GM19043 (cell line): Measurements from ENCODE around the gene EMP1.
A peak's percentile ranks its signal among the peaks of the same experiment; 100 is the strongest.

ENCODE experiments used
- ATAC-seq: cut with Tn5 transposase; IDR thresholded peaks from one replicate; pipeline ENCODE4 v1.9.1; 2021; ENCODE audit warnings: low read depth; ENCODE audit not compliant: unreplicated experiment

The EMP1 gene

GRCh38 chr12:13195250-13195649 is 1.3 kb upstream of the EMP1 start:
- no peak for ATAC-seq

- ATAC-seq = no peak
Observed at GRCh38 chr12:13195785-13196129, 769 bp upstream of the EMP1 start.

GRCh38 chr12:13197032-13197431 is 506 bp downstream of the EMP1 start:
- ATAC-seq = no peak

- ATAC-seq = no peak
Observed at GRCh38 chr12:13197526-13198143, 1.1 kb downstream of the EMP1 start.

- no peak for ATAC-seq
Observed at GRCh38 chr12:13198241-13198640, 1.7 kb downstream of the EMP1 start.

- ATAC-seq = no peak
Observed at GRCh38 chr12:13198876-13199275, 2.4 kb downstream of the EMP1 start.

- ATAC-seq = no peak
Observed at GRCh38 chr12:13199592-13199991, 3.1 kb downstream of the EMP1 start.

GRCh38 chr12:13200841-13201240 is 4.3 kb downstream of the EMP1 start:
- ATAC-seq = no peak

- ATAC-seq = no peak
Observed at GRCh38 chr12:13203034-13203922, 6.8 kb downstream of the EMP1 start.

- ATAC-seq = no peak
Observed at GRCh38 chr12:13204428-13204827, 7.9 kb downstream of the EMP1 start.

GRCh38 chr12:13205809-13206559 is 9.5 kb downstream of the EMP1 start:
- ATAC-seq = no peak

GRCh38 chr12:13206560-13206897 is 10.0 kb downstream of the EMP1 start:
- no peak for ATAC-seq

GRCh38 chr12:13208533-13209435 is 12.3 kb downstream of the EMP1 start:
- no peak for ATAC-seq

GRCh38 chr12:13209436-13210235 is 13.1 kb downstream of the EMP1 start:
- no peak for ATAC-seq

- ATAC-seq = no peak
Observed at GRCh38 chr12:13210236-13211190, 14.0 kb downstream of the EMP1 start.

GRCh38 chr12:13211191-13211858 is 14.8 kb downstream of the EMP1 start:
- ATAC-seq = no peak

- ATAC-seq = peak; percentile 49
Observed at GRCh38 chr12:13211859-13212664, 15.5 kb downstream of the EMP1 start.
